ENCODE results near the gene RAB8B.

RAB8B gene

GRCh38 chr15:63225381-63225780, 36.0 kb downstream of the RAB8B start:
- peaks cover 3% of the 10 kb centered on the region for H3K36me3 Mint-ChIP-seq (ENCODE audit: low read depth)
- H3K9me3 Mint-ChIP-seq = no peaks in the 10 kb centered on the region
- peaks cover 7% of the 10 kb centered on the region for H3K4me1 Mint-ChIP-seq
- no peak overlapping the region for H3K27ac Mint-ChIP-seq
- no peak for TF ChIP-seq CTCF (IDR thresholded peaks at IDR 0.05; ENCODE audit: unreplicated experiment in 3 of 3)
- no peaks in the 10 kb centered on the region for H3K27me3 Mint-ChIP-seq (ENCODE audit: low read depth)
- H3K4me3 Mint-ChIP-seq = no peak overlapping the region

- Mint-ChIP-seq H3K27me3 (ENCODE audit: low read depth) (no peaks in the 10 kb centered on the region), H3K36me3 (ENCODE audit: low read depth) (peaks cover 3% of the 10 kb centered on the region), H3K4me1 (peaks cover 7% of the 10 kb centered on the region), H3K4me3 (no peak overlapping the region), H3K27ac (no peak overlapping the region), H3K9me3 (no peaks in the 10 kb centered on the region)
- TF ChIP-seq CTCF (IDR thresholded peaks at IDR 0.05; ENCODE audit: unreplicated experiment in 3 of 3) = no peak
Measured at GRCh38 chr15:63226155-63226883, 36.9 kb downstream of the RAB8B start.

- H3K27ac Mint-ChIP-seq = peak overlapping the region in 1 of 3 experiments; percentile 9
- H3K4me1 Mint-ChIP-seq = peaks cover 7% of the 10 kb centered on the region
- TF ChIP-seq CTCF (IDR thresholded peaks at IDR 0.05; ENCODE audit: unreplicated experiment in 3 of 3) = no peak
- peaks cover 3% of the 10 kb centered on the region for H3K36me3 Mint-ChIP-seq (ENCODE audit: low read depth)
- H3K27me3 Mint-ChIP-seq (ENCODE audit: low read depth) = no peaks in the 10 kb centered on the region
- no peak overlapping the region for H3K4me3 Mint-ChIP-seq
- H3K9me3 Mint-ChIP-seq = no peaks in the 10 kb centered on the region
Measured at GRCh38 chr15:63226966-63227401, 37.6 kb downstream of the RAB8B start.

- H3K4me1 Mint-ChIP-seq = peaks cover 7% of the 10 kb centered on the region
- H3K36me3 Mint-ChIP-seq (ENCODE audit: low read depth) = no peaks in the 10 kb centered on the region
- TF ChIP-seq CTCF (IDR thresholded peaks at IDR 0.05; ENCODE audit: unreplicated experiment in 3 of 3) = no peak
- no peaks in the 10 kb centered on the region for H3K27me3 Mint-ChIP-seq (ENCODE audit: low read depth)
- H3K4me3 Mint-ChIP-seq = no peak overlapping the region
- H3K9me3 Mint-ChIP-seq = no peaks in the 10 kb centered on the region
- H3K27ac Mint-ChIP-seq = no peak overlapping the region
Measured at GRCh38 chr15:63227689-63228088, 38.3 kb downstream of the RAB8B start.

- no peak overlapping the region for H3K27ac Mint-ChIP-seq
- no peaks in the 10 kb centered on the region for H3K36me3 Mint-ChIP-seq (ENCODE audit: low read depth)
- no peak overlapping the region for H3K4me3 Mint-ChIP-seq
- peaks cover 29% of the 10 kb centered on the region for H3K4me1 Mint-ChIP-seq
- no peaks in the 10 kb centered on the region for H3K9me3 Mint-ChIP-seq
- TF ChIP-seq CTCF (IDR thresholded peaks at IDR 0.05; ENCODE audit: unreplicated experiment in 3 of 3) = no peak
- no peaks in the 10 kb centered on the region for H3K27me3 Mint-ChIP-seq (ENCODE audit: low read depth)
Measured at GRCh38 chr15:63231206-63231605, 41.8 kb downstream of the RAB8B start.

GRCh38 chr15:63231706-63232105, 42.3 kb downstream of the RAB8B start:
- no peak overlapping the region for H3K4me3 Mint-ChIP-seq
- no peaks in the 10 kb centered on the region for H3K27me3 Mint-ChIP-seq (ENCODE audit: low read depth)
- H3K36me3 Mint-ChIP-seq (ENCODE audit: low read depth) = no peaks in the 10 kb centered on the region
- H3K27ac Mint-ChIP-seq = no peak overlapping the region
- no peaks in the 10 kb centered on the region for H3K9me3 Mint-ChIP-seq
- no peak for TF ChIP-seq CTCF (IDR thresholded peaks at IDR 0.05; ENCODE audit: unreplicated experiment in 3 of 3)
- H3K4me1 Mint-ChIP-seq = peaks cover 25% of the 10 kb centered on the region

Measured in nephron (organoid).